Measurements from ENCODE around the gene PDE4D. TPM values are rescaled to one million over a fixed set of nuclear protein-coding genes. Genes with fewer than 3 reads are reported as not detected.
"Not testable (repeated sequence)": the region's sequence is repeated elsewhere in the genome, so short reads cannot be mapped to it uniquely, and the experiment has no call there.

PDE4D gene
- total RNA-seq, 1 donor from 2014 or later = 28.2 TPM

DNA sequence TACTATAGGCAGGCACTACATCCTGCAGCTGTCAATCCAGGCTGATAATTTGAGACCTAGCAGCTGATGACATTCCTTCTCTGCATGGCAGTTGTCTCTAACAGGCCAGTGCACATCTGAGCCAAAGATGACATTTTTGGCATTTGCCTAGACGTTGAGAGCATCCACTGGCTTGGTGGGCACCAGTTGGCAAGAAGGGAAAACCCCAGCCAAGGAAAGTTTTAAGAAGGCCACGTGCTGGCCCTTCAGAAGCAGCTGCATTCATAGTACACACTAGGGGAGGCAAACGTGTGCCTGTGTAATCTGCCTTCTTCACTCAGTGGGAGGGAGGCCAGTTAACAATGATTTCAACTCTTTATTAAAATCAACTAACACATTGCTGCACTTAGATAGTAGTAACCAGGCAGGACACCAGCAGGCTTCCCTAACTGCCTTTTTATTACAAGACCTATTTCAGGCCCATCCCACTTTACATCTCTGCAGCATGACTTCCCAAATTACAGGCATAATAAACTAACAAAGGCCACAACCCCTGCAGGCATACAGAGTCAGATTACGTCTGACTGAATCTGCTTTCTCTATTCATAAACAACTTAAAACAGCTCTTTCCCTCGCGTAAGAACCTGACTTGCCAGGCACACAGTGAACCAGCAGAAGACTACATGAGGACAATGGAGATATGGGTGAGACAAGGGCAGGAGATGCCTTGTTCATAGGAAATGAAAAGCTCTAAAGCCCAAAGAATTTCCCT lies 576.3 kb downstream of the PDE4D start:
- ChIA-PET CTCF (no interaction called here), POLR2A (no interaction called here)
- H3K27ac Mint-ChIP-seq = no peak overlapping the region
- no peak overlapping the region for H3K4me3 Mint-ChIP-seq
- no peaks in the 10 kb centered on the region for H3K27me3 Mint-ChIP-seq
- H3K36me3 Mint-ChIP-seq (ENCODE audit: low read depth) = no peaks in the 10 kb centered on the region
- H3K9me3 Mint-ChIP-seq = no peaks in the 10 kb centered on the region
- intact Hi-C loops (cut with micrococcal nuclease) = no loop called here
- DNase-seq = no peak
- no peak for ATAC-seq (ENCODE audit: low read depth)
- TF ChIP-seq, protein P1, sequence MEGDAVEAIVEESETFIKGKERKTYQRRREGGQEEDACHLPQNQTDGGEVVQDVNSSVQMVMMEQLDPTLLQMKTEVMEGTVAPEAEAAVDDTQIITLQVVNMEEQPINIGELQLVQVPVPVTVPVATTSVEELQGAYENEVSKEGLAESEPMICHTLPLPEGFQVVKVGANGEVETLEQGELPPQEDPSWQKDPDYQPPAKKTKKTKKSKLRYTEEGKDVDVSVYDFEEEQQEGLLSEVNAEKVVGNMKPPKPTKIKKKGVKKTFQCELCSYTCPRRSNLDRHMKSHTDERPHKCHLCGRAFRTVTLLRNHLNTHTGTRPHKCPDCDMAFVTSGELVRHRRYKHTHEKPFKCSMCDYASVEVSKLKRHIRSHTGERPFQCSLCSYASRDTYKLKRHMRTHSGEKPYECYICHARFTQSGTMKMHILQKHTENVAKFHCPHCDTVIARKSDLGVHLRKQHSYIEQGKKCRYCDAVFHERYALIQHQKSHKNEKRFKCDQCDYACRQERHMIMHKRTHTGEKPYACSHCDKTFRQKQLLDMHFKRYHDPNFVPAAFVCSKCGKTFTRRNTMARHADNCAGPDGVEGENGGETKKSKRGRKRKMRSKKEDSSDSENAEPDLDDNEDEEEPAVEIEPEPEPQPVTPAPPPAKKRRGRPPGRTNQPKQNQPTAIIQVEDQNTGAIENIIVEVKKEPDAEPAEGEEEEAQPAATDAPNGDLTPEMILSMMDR (IDR thresholded peaks at IDR 0.05) = no peak
- H3K4me1 Mint-ChIP-seq = no peaks in the 10 kb centered on the region

DNA sequence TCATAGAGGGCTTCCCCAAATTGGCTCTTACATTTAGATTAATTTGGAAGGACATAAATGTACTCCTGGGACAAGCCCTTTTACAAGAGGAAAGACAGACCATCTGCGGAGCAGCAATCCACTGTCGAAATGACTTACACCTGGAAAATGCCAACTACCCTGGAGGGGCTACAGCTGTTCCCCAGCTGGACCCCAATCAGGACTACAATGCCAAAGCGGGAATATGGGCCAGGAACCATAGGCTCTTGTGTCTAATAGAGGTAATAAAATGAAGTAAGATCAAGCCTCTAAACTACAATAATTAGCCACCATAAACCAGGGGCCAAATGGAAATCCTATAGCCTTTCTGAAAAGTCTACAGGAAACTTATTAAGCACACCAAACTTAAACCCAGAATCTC lies 581.3 kb downstream of the PDE4D start:
- Mint-ChIP-seq H3K9me3 (peaks cover 8% of the 10 kb centered on the region), H3K4me3 (no peak overlapping the region), H3K27ac (no peak overlapping the region), H3K4me1 (no peaks in the 10 kb centered on the region), H3K36me3 (ENCODE audit: low read depth) (peaks cover 8% of the 10 kb centered on the region), H3K27me3 (no peaks in the 10 kb centered on the region)
- ChIA-PET POLR2A (no interaction called here), CTCF (no interaction called here)
- DNase-seq = no peak
- ATAC-seq (ENCODE audit: low read depth) = no peak
- intact Hi-C loops (cut with micrococcal nuclease) = no loop called here
- TF ChIP-seq, protein P1 (IDR thresholded peaks at IDR 0.05) = no peak

DNA sequence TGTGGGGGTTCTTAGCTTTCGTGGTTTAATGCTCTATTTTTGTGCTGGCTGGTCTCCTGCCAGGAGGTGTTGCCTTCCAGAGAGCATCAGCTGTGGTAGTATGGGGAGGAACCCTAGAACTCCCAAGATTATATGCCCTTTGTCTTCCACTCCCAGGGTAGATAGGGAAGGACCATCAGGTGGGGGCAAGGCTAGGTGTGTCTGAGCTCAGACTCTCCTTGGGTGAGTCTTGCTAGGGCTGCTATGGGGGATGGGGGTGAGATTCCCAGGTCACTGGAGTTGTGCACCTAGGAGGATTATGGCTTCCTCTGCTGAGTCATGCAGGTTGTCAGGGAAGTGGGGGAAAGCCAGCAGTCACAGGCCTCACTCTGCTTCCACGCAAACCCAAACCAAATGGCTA lies 584.8 kb downstream of the PDE4D start:
- H3K4me3 Mint-ChIP-seq; ATAC-seq (ENCODE audit: low read depth); H3K36me3 Mint-ChIP-seq (ENCODE audit: low read depth); POLR2A ChIA-PET; H3K9me3 Mint-ChIP-seq; DNase-seq; H3K27ac Mint-ChIP-seq; H3K4me1 Mint-ChIP-seq; CTCF ChIA-PET; H3K27me3 Mint-ChIP-seq; intact Hi-C loops (cut with micrococcal nuclease): not testable (repeated sequence)

DNA sequence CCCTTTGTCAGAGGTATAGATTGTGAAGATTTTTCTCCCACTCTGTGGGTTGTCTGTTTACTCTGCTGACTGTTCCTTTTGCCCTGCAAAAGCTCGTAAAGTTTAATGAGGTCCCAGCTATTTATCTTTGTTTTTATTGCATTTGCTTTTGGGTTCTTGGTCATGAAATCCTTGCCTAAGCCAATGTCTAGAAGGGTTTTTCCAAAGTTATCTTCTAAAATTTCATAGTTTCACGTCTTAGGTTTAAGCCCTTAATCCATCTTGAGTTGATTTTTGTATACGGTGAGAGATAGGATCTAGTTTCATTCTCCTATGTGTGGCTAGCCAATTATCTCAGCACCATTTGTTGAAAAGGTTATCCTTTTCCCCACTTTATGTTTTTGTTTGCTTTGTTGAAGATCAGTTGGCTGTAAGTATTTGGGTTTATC lies 590.2 kb downstream of the PDE4D start:
- H3K27me3 Mint-ChIP-seq; H3K4me1 Mint-ChIP-seq; ATAC-seq (ENCODE audit: low read depth); H3K27ac Mint-ChIP-seq; POLR2A ChIA-PET; H3K36me3 Mint-ChIP-seq (ENCODE audit: low read depth); intact Hi-C loops (cut with micrococcal nuclease); H3K4me3 Mint-ChIP-seq; DNase-seq; H3K9me3 Mint-ChIP-seq; CTCF ChIA-PET: not testable (repeated sequence)

DNA sequence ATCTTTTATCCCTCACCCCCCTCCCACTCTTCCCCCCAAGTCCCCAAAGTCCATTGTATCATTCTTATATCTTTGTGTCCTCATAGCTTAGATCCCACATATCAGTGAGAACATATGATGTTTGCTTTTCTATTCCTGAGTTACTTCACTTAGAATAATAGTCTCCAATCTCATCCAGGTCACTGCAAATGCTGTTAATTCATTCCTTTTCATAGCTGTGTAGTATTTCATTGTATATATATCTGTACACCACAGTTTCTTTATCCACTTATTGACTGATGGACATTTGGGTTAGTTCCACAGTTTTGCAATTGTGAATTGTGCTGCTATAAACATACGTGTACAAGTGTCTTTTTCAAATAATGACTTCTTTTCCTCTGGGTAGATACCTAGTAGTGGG lies 591.0 kb downstream of the PDE4D start:
- H3K27ac Mint-ChIP-seq; DNase-seq; CTCF ChIA-PET; ATAC-seq (ENCODE audit: low read depth); H3K27me3 Mint-ChIP-seq; H3K36me3 Mint-ChIP-seq (ENCODE audit: low read depth); POLR2A ChIA-PET; H3K4me1 Mint-ChIP-seq; H3K9me3 Mint-ChIP-seq; intact Hi-C loops (cut with micrococcal nuclease); H3K4me3 Mint-ChIP-seq: not testable (repeated sequence)

DNA sequence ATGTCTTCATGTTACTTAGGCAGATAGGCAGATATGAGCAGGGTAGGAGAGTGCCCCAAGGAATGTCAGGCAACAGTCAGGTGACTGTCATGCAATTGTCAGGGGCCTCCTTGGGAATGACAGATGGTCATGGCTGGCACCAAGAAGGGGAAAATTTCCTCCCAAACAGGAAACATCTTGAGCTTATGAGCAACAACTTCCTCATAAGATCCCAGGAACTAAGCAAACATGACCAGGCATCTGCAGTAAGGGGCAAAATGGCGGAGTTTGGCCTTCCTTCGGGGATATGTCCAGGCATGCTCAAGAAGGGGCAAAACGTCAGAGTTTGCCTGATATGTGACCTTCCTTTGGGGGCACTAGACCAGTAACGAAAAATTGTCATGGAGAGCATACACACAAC lies 591.8 kb downstream of the PDE4D start:
- ATAC-seq (ENCODE audit: low read depth) (no peak), DNase-seq (no peak)
- ChIA-PET POLR2A (no interaction called here), CTCF (no interaction called here)
- TF ChIP-seq, protein P1 (IDR thresholded peaks at IDR 0.05) = no peak
- no peak overlapping the region for H3K4me3 Mint-ChIP-seq
- intact Hi-C loops (cut with micrococcal nuclease) = no loop called here
- H3K4me1 Mint-ChIP-seq = peaks cover 13% of the 10 kb centered on the region
- no peak overlapping the region for H3K27ac Mint-ChIP-seq
- no peaks in the 10 kb centered on the region for H3K27me3 Mint-ChIP-seq
- no peaks in the 10 kb centered on the region for H3K9me3 Mint-ChIP-seq
- no peaks in the 10 kb centered on the region for H3K36me3 Mint-ChIP-seq (ENCODE audit: low read depth)

DNA sequence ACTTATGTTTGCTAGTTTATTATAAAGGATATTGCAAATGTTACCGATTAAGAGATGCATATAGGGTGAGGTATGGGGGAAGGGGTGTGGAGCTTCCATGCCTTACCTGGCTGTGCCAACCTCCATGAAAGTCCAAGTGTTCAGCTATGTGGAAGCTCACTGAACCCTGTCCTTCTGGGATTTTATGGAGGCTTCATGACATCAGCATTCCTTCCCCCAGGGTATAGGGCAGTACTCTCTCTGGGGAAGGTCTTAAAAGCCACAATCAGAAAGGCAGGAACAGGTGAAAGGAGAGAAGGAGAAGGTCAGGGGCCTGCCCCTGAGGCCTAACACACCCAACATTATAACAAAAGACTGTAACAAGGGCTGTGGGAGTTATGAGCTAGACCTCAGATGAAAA lies 592.6 kb downstream of the PDE4D start:
- DNase-seq (no peak), ATAC-seq (ENCODE audit: low read depth) (no peak)
- Mint-ChIP-seq H3K4me3 (no peak overlapping the region), H3K9me3 (no peaks in the 10 kb centered on the region), H3K27ac (no peak overlapping the region), H3K36me3 (ENCODE audit: low read depth) (no peaks in the 10 kb centered on the region), H3K27me3 (no peaks in the 10 kb centered on the region), H3K4me1 (peaks cover 15% of the 10 kb centered on the region)
- POLR2A ChIA-PET = no interaction called here
- TF ChIP-seq, protein P1 (IDR thresholded peaks at IDR 0.05) = no peak
- intact Hi-C loops (cut with micrococcal nuclease) = no loop called here
- CTCF ChIA-PET = no interaction called here
